Glutamatergic neuron (in vitro differentiated cells): ENCODE data around the gene AFF1. TPM values are rescaled to one million over a fixed set of nuclear protein-coding genes. Genes with fewer than 3 reads are reported as not detected.

Source experiments
- DNase-seq: peaks from one replicate; pipeline ENCODE4 v3.0.0; 2022
- H3K27ac Mint-ChIP-seq: one replicate; pipeline ENCODE4 v1.8.0; 2020; ENCODE audit warnings: mild to moderate bottlenecking, mixed read lengths, inconsistent platforms; ENCODE audit not compliant: unreplicated experiment
- H3K27me3 Mint-ChIP-seq: one replicate; pipeline ENCODE4 v1.8.0; 2020; ENCODE audit warnings: mild to moderate bottlenecking, moderate library complexity, mixed read lengths, inconsistent platforms; ENCODE audit not compliant: unreplicated experiment
- H3K36me3 Mint-ChIP-seq: one replicate; pipeline ENCODE4 v1.8.0; 2020; ENCODE audit warnings: mild to moderate bottlenecking, mixed read lengths, inconsistent platforms; ENCODE audit not compliant: unreplicated experiment
- H3K4me1 Mint-ChIP-seq: one replicate; pipeline ENCODE4 v1.8.0; 2020; ENCODE audit warnings: mild to moderate bottlenecking, low read depth, mixed read lengths, inconsistent platforms; ENCODE audit not compliant: unreplicated experiment
- H3K4me3 Mint-ChIP-seq: one replicate; pipeline ENCODE4 v1.8.0; 2020; ENCODE audit warnings: mild to moderate bottlenecking, mixed read lengths, inconsistent platforms; ENCODE audit not compliant: unreplicated experiment
- H3K9me3 Mint-ChIP-seq: one replicate; pipeline ENCODE4 v1.8.0; 2020; ENCODE audit warnings: mild to moderate bottlenecking, moderate library complexity, mixed read lengths, inconsistent platforms; ENCODE audit not compliant: unreplicated experiment
- total RNA-seq: library from RNA; stranded (reverse); fragmentation: NEBNext Ultra II Directional; extraction: Animal tissue kit (Norgen Biotek cat#: 25700); gene quantifications from one replicate; pipeline ENCODE4 v1.2.1, GENCODE V29; 2021; ENCODE audit not compliant: unreplicated experiment
- TF ChIP-seq, protein P1 (sequence below): fragments of 200-600 bp; sonication (generic); IDR thresholded peaks from one replicate; pipeline ENCODE4 v1.5.0; 2021; ENCODE audit not compliant: partially characterized antibody, unreplicated experiment

AFF1 gene
- total RNA-seq, 1 donor from 2014 or later, result 42.5 TPM

DNA sequence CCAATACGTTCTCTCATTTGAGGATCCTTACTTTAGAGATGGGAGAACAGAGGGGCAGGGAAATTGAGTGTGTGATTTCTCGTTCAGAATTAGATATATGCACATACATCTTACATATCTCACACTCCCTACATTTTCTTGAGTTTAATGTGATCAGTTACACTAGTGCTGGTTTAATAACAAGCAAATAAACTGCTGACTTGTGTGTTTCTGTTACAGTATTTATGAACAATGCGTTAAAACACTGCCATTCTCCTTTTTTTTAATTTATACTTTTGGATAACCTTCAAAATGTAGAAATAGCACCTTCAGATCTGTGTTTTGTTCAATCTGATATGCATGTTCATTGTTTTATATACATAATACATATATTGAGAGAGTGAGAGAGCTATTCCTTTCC lies 155.5 kb downstream of the AFF1 start:
- H3K27ac Mint-ChIP-seq, result no peak overlapping the region
- no peaks in the 10 kb centered on the region for H3K9me3 Mint-ChIP-seq
- no peak overlapping the region for H3K4me3 Mint-ChIP-seq
- TF ChIP-seq, protein P1, sequence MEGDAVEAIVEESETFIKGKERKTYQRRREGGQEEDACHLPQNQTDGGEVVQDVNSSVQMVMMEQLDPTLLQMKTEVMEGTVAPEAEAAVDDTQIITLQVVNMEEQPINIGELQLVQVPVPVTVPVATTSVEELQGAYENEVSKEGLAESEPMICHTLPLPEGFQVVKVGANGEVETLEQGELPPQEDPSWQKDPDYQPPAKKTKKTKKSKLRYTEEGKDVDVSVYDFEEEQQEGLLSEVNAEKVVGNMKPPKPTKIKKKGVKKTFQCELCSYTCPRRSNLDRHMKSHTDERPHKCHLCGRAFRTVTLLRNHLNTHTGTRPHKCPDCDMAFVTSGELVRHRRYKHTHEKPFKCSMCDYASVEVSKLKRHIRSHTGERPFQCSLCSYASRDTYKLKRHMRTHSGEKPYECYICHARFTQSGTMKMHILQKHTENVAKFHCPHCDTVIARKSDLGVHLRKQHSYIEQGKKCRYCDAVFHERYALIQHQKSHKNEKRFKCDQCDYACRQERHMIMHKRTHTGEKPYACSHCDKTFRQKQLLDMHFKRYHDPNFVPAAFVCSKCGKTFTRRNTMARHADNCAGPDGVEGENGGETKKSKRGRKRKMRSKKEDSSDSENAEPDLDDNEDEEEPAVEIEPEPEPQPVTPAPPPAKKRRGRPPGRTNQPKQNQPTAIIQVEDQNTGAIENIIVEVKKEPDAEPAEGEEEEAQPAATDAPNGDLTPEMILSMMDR, result no peak
- no peak for DNase-seq
- H3K4me1 Mint-ChIP-seq, result no peaks in the 10 kb centered on the region
- peaks cover 3% of the 10 kb centered on the region for H3K27me3 Mint-ChIP-seq
- no peaks in the 10 kb centered on the region for H3K36me3 Mint-ChIP-seq

- Mint-ChIP-seq H3K27me3 (peaks cover 3% of the 10 kb centered on the region), H3K4me1 (no peaks in the 10 kb centered on the region), H3K9me3 (no peaks in the 10 kb centered on the region), H3K36me3 (no peaks in the 10 kb centered on the region), H3K4me3 (no peak overlapping the region), H3K27ac (no peak overlapping the region)
- DNase-seq, result no peak
- TF ChIP-seq, protein P1, result no peak
These were observed 157.8 kb downstream of the AFF1 start for GRCh38 chr4:87092389-87093141.

GRCh38 chr4:87093443-87094123 lies 158.8 kb downstream of the AFF1 start:
- DNase-seq, result peak; percentile 38
- Mint-ChIP-seq H3K4me3 (no peak overlapping the region), H3K4me1 (no peaks in the 10 kb centered on the region), H3K9me3 (no peaks in the 10 kb centered on the region), H3K27me3 (peaks cover 3% of the 10 kb centered on the region), H3K27ac (no peak overlapping the region), H3K36me3 (no peaks in the 10 kb centered on the region)
- TF ChIP-seq, protein P1, result peak; percentile 59

- Mint-ChIP-seq H3K4me3 (no peak overlapping the region), H3K36me3 (no peaks in the 10 kb centered on the region), H3K27ac (no peak overlapping the region), H3K27me3 (peaks cover 3% of the 10 kb centered on the region), H3K4me1 (no peaks in the 10 kb centered on the region), H3K9me3 (no peaks in the 10 kb centered on the region)
- TF ChIP-seq, protein P1, result no peak
- no peak for DNase-seq
These were observed 162.3 kb downstream of the AFF1 start for GRCh38 chr4:87097075-87097474.

DNA sequence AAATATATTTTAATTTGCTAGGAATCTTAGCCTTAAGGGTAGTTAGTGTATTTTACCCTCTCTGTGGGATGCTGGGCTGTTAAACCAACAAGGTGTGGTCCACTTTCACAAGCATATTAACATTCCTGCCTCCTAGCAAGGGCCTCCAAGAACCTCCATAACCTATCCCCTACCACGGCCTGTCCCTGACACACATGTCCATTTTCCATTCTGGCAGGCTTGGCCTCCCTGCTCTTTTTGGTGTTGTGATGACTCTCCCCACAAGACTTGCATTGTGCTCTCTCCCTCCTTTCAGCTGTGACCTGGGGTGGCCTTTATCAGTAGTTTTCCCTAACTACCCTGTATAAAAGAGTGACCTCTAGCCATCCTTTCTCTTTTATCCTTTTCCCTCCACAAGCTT lies 165.4 kb downstream of the AFF1 start:
- H3K36me3 Mint-ChIP-seq, result no peaks in the 10 kb centered on the region
- H3K4me1 Mint-ChIP-seq, result no peaks in the 10 kb centered on the region
- no peak overlapping the region for H3K4me3 Mint-ChIP-seq
- no peaks in the 10 kb centered on the region for H3K27me3 Mint-ChIP-seq
- no peak for DNase-seq
- no peak overlapping the region for H3K27ac Mint-ChIP-seq
- no peaks in the 10 kb centered on the region for H3K9me3 Mint-ChIP-seq
- TF ChIP-seq, protein P1, result no peak
